Left cardiac atrium (tissue), 4 donors: ENCODE data around the gene AKR1C3. TPM values are rescaled to one million over a fixed set of nuclear protein-coding genes. Genes with fewer than 3 reads are reported as not detected.
"Not testable (repeated sequence)": the region's sequence is repeated elsewhere in the genome, so short reads cannot be mapped to it uniquely, and the experiment has no call there.

ENCODE experiments used
- ATAC-seq, 2 donors: fragments of 200-7000 bp; cut with Tn5 transposase; one replicate each; pipeline ENCODE4 v1.9.1; 2020; ENCODE audit warnings: mild to moderate bottlenecking in 2 of 2, moderate library complexity in 2 of 2
- DNase-seq: peaks from one replicate; pipeline ENCODE4 v3.0.0-alpha.2; 2020
- intact Hi-C, 2 donors: fragments of 100-400 bp; cut with DNase I; formaldehyde crosslinking; loops; one replicate each; pipeline versions ENCODE4 v1.14.1 to v1.15.1; 2022 to 2023
- total RNA-seq, 2 donors: library from RNA; stranded (reverse); fragmentation: NEBNext Ultra II Directional; extraction: Animal tissue kit (Norgen Biotek cat#: 25700); gene quantifications; one replicate each; pipeline ENCODE4 v1.2.1, GENCODE V29; 2021
- donor health status: DM: no; HTN: yes; CAD: no.
- donor health status: DM: no; HTN: yes; CAD: no; lungs with severe emphysema.
- donor health status: DM: yes; HTN: yes; CAD: no.
- donor health status: Dilated cardiomyopathy.

AKR1C3 gene
- total RNA-seq, 2 donors from 2014 or later = 60.2 to 91.3 TPM

GRCh38 chr10:5079836-5080235 is 14.4 kb upstream of the AKR1C3 start:
- intact Hi-C loops = no loop called here
- peak in 1 of 2 donors; percentile 41 for ATAC-seq

GRCh38 chr10:5081091-5081490 is 13.1 kb upstream of the AKR1C3 start:
- intact Hi-C loops = no loop called here
- DNase-seq (no peak), ATAC-seq (no peak)

More at GRCh38 chr10:5079836-5080235, 14.4 kb upstream of the AKR1C3 start:
- no peak for DNase-seq

GRCh38 chr10:5088703-5089261 is 5.4 kb upstream of the AKR1C3 start:
- ATAC-seq (no peak), DNase-seq (no peak)
- intact Hi-C loops = no loop called here

- intact Hi-C loops = loop anchor here (10.0 kb wide), 2 partner anchors 65 to 105 kb away; no protein-coding TSS in a partner anchor
- no peak for ATAC-seq
- no peak for DNase-seq
Observed at GRCh38 chr10:5089865-5090264, 4.3 kb upstream of the AKR1C3 start.

- intact Hi-C loops = loop anchor here (10.0 kb wide), 2 partner anchors 66 to 106 kb away; no protein-coding TSS in a partner anchor
- DNase-seq = no peak
- ATAC-seq = no peak
Observed at GRCh38 chr10:5090551-5090950, 3.7 kb upstream of the AKR1C3 start.

DNA sequence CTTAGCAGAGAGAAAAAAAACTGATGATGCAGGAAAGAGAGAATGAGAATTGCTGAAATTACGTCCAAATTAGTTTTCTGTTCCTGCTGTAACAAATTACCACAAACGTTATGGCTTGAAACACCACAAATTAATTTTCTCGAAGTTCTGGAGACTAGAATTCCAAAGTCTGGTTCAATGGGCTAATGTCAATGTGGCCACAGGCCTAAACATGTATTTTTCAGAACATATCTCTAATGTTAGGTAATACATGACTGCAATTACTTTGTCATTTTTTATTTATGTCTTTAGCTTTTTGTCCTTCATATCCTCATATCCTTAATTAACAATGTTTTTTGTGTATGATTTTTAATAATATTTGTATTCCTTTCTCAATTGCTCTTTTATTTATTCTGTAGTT is 3.0 kb upstream of the AKR1C3 start:
- no peak for ATAC-seq
- no peak for DNase-seq
- intact Hi-C loops = loop anchor here (10.0 kb wide), 2 partner anchors 66 to 106 kb away; no protein-coding TSS in a partner anchor

DNA sequence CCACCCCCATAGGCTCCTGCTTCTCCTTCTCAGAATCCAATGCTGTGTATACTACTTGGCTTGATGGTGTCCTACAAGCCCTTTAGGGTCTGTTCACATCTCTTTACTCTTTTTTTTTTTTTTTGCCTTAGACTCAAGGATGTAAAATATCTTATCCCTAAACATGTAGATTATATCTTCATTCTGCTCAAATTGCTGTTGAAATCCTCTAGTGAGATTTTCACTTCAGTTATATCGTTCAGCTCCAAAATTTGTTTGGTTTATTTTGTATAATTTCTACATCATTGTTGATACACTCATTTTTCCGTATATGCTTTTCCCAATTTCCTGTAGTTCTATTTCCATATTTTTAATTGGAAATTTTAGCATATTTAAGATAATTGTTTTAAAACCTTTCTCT is 1.8 kb upstream of the AKR1C3 start:
- intact Hi-C loops = loop anchor here (10.0 kb wide), 2 partner anchors 68 to 108 kb away; no protein-coding TSS in a partner anchor
- DNase-seq (no peak), ATAC-seq (no peak)

DNA sequence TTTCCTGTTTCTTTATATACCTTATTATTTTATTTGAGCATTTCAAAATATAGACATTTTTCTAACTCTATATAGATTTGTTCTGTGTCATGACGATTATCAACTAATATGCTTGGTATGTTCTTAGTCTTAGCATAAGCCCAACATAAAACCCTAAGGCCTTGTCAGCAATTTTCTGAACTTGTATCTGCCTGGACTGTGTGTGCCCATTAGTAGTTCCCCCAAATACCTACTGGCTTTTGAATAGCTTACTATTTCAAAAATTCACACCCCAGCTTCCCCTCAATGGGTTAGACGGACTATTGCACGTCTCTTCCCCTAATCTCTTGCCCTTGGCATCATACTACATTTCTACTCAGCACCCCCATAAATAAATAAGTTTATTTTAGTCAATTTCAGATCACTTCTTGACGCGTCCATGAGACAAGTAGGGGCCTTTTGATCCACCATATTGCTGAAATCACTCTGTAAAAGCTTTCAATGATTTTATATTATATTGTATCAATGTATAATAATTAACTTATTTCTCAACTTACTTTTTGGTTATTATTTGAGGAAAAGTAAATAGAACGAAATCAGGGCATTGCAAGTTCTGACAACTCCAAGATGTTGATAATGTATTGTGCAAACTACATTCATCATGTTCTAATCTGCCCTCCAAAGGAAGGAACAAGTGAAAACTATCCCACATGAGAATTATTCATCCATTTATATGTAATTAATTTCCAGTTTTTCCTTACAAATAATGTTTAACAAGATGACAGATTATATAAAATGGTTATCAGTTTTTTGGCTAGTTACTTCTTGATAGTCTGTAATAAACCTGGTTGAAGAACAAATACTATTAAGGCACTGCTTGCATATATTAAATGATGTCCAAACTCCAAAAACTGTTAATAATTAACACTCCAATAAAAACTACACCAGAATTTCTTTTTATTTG is 1.1 kb upstream of the AKR1C3 start:
- DNase-seq = no peak
- no peak for ATAC-seq
- intact Hi-C loops = loop anchor here (10.0 kb wide), 2 partner anchors 68 to 108 kb away; no protein-coding TSS in a partner anchor

- ATAC-seq (peak in 1 of 2 donors; percentile 33), DNase-seq (no peak)
- intact Hi-C loops = loop anchor here (2.0 to 10.0 kb wide), 5 partner anchors 71 to 248 kb away; no protein-coding TSS in a partner anchor
Observed at GRCh38 chr10:5095687-5096086, 1.5 kb downstream of the AKR1C3 start.

DNA sequence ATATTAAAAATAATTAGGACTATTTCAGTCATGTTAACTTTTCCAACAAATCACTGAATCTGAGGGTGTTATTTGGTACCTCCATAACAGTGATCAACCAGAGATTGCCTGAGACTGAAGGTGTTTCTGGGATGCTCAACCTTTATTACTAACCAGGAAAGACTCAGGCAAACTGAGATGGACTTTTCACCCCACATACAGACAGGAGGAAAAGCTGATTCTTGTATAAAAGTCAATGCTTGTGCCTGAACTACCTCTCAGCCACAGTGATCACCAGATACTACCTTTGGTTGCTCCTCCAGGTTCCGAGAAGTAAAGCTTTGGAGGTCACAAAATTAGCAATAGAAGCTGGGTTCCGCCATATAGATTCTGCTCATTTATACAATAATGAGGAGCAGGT is 1.9 kb downstream of the AKR1C3 start:
- no peak for ATAC-seq
- intact Hi-C loops = loop anchor here (5.0 to 10.0 kb wide), 4 partner anchors 71 to 249 kb away; no protein-coding TSS in a partner anchor
- DNase-seq = no peak

- intact Hi-C loops, DNase-seq, ATAC-seq: not testable (repeated sequence)
Observed at GRCh38 chr10:5102479-5102878, 8.3 kb downstream of the AKR1C3 start.

- ATAC-seq (no peak), DNase-seq (no peak)
- intact Hi-C loops = no loop called here
Observed at GRCh38 chr10:5103481-5103880, 9.3 kb downstream of the AKR1C3 start.

GRCh38 chr10:5105626-5106025 is 11.4 kb downstream of the AKR1C3 start:
- intact Hi-C loops = no loop called here
- ATAC-seq (peak in 1 of 2 donors; percentile 55), DNase-seq (no peak)

DNA sequence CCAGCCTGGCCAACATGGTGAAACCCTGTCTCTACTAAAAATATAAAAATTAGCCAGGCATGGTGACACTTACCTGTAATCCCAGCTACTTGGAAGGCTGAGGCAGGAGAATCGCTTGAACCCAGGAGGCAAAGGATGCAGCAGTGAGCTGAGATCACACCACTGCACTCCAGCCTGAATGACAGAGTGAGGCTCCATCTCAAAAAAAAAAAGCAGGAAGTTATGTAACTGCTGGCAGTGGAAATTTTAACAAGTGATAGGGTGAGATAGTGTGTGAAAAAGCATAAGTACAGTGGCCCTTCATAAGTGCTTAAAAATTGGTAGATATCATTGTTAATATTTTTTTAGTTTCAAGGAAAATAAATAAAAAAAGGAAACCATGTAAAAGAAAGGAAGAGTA is 12.3 kb downstream of the AKR1C3 start:
- no peak for DNase-seq
- intact Hi-C loops = no loop called here
- ATAC-seq = no peak

DNA sequence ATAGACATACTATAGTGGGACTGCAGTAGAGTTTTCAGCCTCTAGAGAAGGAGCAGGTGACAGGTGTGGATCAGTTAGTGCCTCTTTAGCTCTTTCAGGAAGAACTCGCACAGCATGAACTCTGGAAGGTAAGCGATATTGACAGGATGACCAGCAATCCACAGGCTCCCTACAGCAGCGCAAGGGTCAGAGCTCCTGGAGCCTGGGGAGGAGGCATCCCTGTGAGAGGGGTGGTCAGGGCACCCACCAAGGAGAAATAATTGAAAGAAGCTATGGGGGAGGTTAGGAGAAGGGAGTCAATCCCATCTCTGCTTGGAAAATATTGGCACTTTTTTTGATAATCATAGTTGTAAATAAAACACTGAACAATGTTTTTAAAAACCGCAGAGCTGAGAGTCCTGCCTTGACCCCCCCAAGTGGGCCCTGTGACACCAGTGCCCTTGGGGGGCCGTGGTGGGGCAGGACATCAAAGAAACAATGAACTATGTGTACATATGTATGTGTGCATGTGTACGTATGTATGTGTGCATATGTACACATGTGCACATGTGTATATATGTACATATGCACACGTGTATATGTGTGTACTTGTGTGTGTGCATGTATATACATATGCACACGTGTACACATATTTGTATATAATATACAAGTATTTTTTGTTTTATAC is 13.8 kb downstream of the AKR1C3 start:
- ATAC-seq (no peak), DNase-seq (no peak)
- intact Hi-C loops = no loop called here

- intact Hi-C loops = no loop called here
- ATAC-seq = no peak
- no peak for DNase-seq
Observed at GRCh38 chr10:5108658-5109416, 14.6 kb downstream of the AKR1C3 start.

DNA sequence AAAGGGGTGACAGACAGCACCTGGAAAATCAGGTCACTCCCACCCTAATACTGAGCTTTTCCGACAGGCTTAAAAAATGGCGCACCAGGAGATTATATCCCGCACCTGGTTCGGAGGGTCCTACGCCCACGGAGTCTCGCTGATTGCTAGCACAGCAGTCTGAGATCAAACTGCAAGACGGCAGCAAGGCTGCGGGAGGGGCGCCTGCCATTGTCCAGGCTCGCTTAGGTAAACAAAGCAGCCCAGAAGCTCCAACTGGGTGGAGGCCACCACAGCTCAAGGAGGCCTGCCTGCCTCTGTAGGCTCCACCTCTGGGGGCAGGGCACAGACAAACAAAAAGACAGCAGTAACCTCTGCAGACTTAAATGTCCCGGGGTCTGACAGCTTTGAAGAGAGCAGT is 15.6 kb downstream of the AKR1C3 start:
- DNase-seq, ATAC-seq, intact Hi-C loops: not testable (repeated sequence)

DNA sequence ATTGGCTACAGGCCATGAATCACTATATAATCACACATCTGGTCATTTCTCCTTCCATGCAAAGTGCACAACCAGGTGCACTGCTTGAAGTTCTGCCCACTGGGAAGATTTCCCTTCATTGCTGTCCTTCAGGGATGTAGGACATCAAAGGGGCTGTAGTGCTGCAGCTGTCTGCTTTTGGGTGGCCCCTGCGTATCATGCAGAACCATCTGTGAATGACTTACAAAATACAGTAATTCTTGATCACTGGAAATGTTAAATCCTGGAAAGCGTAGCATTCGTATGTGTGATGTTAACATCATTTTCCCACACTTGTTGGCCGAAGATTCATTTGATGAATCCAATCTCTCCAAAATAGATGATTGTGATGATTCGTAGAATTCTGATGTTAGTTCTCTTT is 22.4 kb downstream of the AKR1C3 start:
- no peak for ATAC-seq
- intact Hi-C loops = no loop called here
- no peak for DNase-seq

DNA sequence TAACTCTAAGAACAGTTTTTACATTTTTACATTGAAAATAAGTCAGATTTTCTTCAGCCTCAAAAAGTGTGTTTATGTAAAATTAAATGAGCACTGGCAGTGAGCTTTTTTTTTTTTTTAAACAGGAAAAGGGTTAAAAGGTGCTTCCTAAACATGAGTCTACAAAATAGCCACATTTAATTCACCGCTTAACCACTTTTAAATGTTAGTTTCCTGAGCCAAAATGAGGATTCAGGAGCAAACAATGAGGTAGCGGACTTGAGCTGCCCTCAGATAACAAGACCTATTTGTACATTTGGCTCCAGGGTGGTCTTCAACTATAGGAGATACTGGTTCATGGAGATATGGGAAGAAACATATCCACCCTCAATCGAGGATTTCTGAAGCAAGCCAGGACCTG is 22.8 kb downstream of the AKR1C3 start:
- DNase-seq = no peak
- no peak for ATAC-seq
- intact Hi-C loops = no loop called here
